Ascending aorta (tissue), 2 donors: ENCODE results near the gene NR2C1. TPM values are rescaled to one million over a fixed set of nuclear protein-coding genes. Genes with fewer than 3 reads are reported as not detected.

Experiments used
- DNase-seq, 2 donors: peaks; one replicate each; pipeline ENCODE4 v3.0.0-alpha.2; 2019; ENCODE audit warnings: low spot score in 2 of 2
- H3K27ac ChIP-seq, 2 donors: fragments of 200-600 bp; sonication (generic); one replicate each; pipeline ENCODE4 v1.5.1; 2016 to 2017; ENCODE audit warnings: mild to moderate bottlenecking in 1 of 2
- H3K27me3 ChIP-seq: fragments of 200-600 bp; sonication (generic); one replicate; pipeline ENCODE4 v1.5.1; 2017
- H3K36me3 ChIP-seq, 2 donors: fragments of 200-600 bp; sonication (generic); one replicate each; pipeline ENCODE4 v1.5.1; 2016
- H3K4me1 ChIP-seq, 2 donors: fragments of 200-600 bp; sonication (generic); one replicate each; pipeline ENCODE4 v1.5.1; 2016 to 2017; ENCODE audit warnings: mild to moderate bottlenecking in 1 of 2
- H3K4me3 ChIP-seq, 2 donors: fragments of 200-600 bp; sonication (generic); one replicate each; pipeline ENCODE4 v1.5.1; 2016 to 2017; ENCODE audit warnings: mild to moderate bottlenecking in 1 of 2
- H3K9me3 ChIP-seq, 2 donors: fragments of 200-600 bp; sonication (generic); one replicate each; pipeline ENCODE4 v1.5.1; 2016
- intact Hi-C: fragments of 100-400 bp; cut with DNase I; formaldehyde crosslinking; loops from one replicate; pipeline ENCODE4 v1.15.1; 2023
- total RNA-seq: library from RNA; depleted of rRNA; stranded (reverse); fragments of >200 nt; gene quantifications from one replicate; pipeline ENCODE4 v1.1.0, GENCODE V29; 2016
- TF ChIP-seq, protein P1 (sequence below), 3 experiments: fragments of 200-600 bp in 2 of 3; fragments of 450-650 bp in 1 of 3; sonication (generic) in 2 of 3; IDR thresholded peaks; one replicate each; pipeline ENCODE4 v1.5.1; 2016 to 2019; ENCODE audit warnings: antibody characterized with exemption in 3 of 3, mild to moderate bottlenecking in 1 of 3, moderate library complexity in 1 of 3

NR2C1 gene
- total RNA-seq, 1 donor from 2014 or later = 42.3 TPM

GRCh38 chr12:94983321-94983720, 90.1 kb downstream of the NR2C1 start:
- intact Hi-C loops = no loop called here
- TF ChIP-seq, protein P1, sequence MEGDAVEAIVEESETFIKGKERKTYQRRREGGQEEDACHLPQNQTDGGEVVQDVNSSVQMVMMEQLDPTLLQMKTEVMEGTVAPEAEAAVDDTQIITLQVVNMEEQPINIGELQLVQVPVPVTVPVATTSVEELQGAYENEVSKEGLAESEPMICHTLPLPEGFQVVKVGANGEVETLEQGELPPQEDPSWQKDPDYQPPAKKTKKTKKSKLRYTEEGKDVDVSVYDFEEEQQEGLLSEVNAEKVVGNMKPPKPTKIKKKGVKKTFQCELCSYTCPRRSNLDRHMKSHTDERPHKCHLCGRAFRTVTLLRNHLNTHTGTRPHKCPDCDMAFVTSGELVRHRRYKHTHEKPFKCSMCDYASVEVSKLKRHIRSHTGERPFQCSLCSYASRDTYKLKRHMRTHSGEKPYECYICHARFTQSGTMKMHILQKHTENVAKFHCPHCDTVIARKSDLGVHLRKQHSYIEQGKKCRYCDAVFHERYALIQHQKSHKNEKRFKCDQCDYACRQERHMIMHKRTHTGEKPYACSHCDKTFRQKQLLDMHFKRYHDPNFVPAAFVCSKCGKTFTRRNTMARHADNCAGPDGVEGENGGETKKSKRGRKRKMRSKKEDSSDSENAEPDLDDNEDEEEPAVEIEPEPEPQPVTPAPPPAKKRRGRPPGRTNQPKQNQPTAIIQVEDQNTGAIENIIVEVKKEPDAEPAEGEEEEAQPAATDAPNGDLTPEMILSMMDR (IDR thresholded peaks at IDR 0.05) = no peak
- Histone ChIP-seq H3K27ac (no peak overlapping the region), H3K27me3 (no peaks in the 10 kb centered on the region), H3K4me1 (no peaks in the 10 kb centered on the region), H3K36me3 (no peaks in the 10 kb centered on the region), H3K4me3 (no peak overlapping the region), H3K9me3 (no peaks in the 10 kb centered on the region)
- no peak for DNase-seq

GRCh38 chr12:94982456-94982855, 91.0 kb downstream of the NR2C1 start:
- Histone ChIP-seq H3K4me3 (no peak overlapping the region), H3K27me3 (no peaks in the 10 kb centered on the region), H3K4me1 (no peaks in the 10 kb centered on the region), H3K9me3 (no peaks in the 10 kb centered on the region), H3K36me3 (no peaks in the 10 kb centered on the region), H3K27ac (no peak overlapping the region)
- intact Hi-C loops = no loop called here
- TF ChIP-seq, protein P1 (IDR thresholded peaks at IDR 0.05) = no peak
- DNase-seq = no peak

- no peaks in the 10 kb centered on the region for H3K4me1 ChIP-seq
- DNase-seq = no peak
- intact Hi-C loops = no loop called here
- TF ChIP-seq, protein P1 (IDR thresholded peaks at IDR 0.05) = no peak
- H3K4me3 ChIP-seq = no peak overlapping the region
- H3K27ac ChIP-seq = no peak overlapping the region
- H3K9me3 ChIP-seq = no peaks in the 10 kb centered on the region
- H3K36me3 ChIP-seq = no peaks in the 10 kb centered on the region
- no peaks in the 10 kb centered on the region for H3K27me3 ChIP-seq
These were observed 92.8 kb downstream of the NR2C1 start for GRCh38 chr12:94980577-94980976.

GRCh38 chr12:94979941-94980340, 93.5 kb downstream of the NR2C1 start:
- Histone ChIP-seq H3K27ac (no peak overlapping the region), H3K27me3 (no peaks in the 10 kb centered on the region), H3K4me1 (no peaks in the 10 kb centered on the region), H3K36me3 (no peaks in the 10 kb centered on the region), H3K4me3 (no peak overlapping the region), H3K9me3 (no peaks in the 10 kb centered on the region)
- intact Hi-C loops = no loop called here
- DNase-seq = no peak
- TF ChIP-seq, protein P1 (IDR thresholded peaks at IDR 0.05) = no peak

DNA sequence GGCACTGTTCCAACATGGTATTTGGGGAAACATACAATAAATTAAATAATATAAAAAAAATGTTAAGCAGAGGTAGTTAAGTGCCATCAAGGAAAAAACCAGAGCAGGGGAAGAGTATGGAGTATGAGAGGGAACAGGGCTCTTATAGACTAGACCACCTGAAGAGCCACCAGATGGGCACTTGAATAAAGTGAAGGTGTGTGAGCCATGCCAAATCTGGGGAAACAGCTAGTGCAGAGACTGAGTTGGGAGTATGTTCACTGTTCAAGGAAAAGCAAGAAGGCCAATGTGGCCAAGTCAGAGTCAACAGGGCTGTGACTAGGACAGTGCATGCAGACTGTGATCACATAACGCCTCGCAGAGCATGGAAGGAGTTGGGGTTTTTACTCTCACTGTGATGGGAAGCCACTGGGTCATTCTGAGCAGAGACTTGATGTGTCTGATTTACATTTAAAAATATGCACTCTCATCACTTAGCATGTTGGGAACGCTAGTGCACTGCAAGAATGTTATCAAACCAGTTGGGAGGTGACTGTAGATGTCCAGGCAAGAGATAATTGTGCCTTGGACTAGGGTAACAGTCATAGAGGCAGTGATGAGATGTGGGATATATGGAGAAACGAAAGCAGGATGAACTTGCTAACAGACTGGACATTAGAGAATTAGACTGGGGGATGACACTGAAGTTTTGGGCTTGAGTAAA, 95.5 kb downstream of the NR2C1 start:
- no peak overlapping the region for H3K4me3 ChIP-seq
- intact Hi-C loops = no loop called here
- H3K27ac ChIP-seq = no peak overlapping the region
- TF ChIP-seq, protein P1 (IDR thresholded peaks at IDR 0.05) = no peak
- peaks cover 0 to under 1% of the 10 kb centered on the region in 2 donors for H3K36me3 ChIP-seq
- no peak for DNase-seq
- no peaks in the 10 kb centered on the region for H3K27me3 ChIP-seq
- H3K9me3 ChIP-seq = no peaks in the 10 kb centered on the region
- no peaks in the 10 kb centered on the region for H3K4me1 ChIP-seq
